HL-60 (cell line): ENCODE measurements around the gene NFE2.

Experiments used
- CTCF ChIP-seq: IDR thresholded peaks from one replicate; pipeline ENCODE4 v1.5.1; 2011; ENCODE audit warnings: low read length, control low read depth, inconsistent platforms; ENCODE audit not compliant: insufficient read depth
- GABPA ChIP-seq: IDR thresholded peaks from 2 replicates; pipeline ENCODE4 v1.6.1; 2012; ENCODE audit warnings: low read depth
- POLR2AphosphoS5 ChIP-seq: IDR thresholded peaks from 2 replicates; pipeline ENCODE4 v1.6.1; 2012; ENCODE audit warnings: low read depth
- SPI1 ChIP-seq: IDR thresholded peaks from 2 replicates; pipeline ENCODE4 v1.6.1; 2012; ENCODE audit warnings: low read depth, mild to moderate bottlenecking, borderline replicate concordance
- TF ChIP-seq, protein P1 (sequence below): IDR thresholded peaks from 2 replicates; pipeline ENCODE4 v1.6.1; 2012; ENCODE audit warnings: low read depth; ENCODE audit not compliant: insufficient replicate concordance

DNA sequence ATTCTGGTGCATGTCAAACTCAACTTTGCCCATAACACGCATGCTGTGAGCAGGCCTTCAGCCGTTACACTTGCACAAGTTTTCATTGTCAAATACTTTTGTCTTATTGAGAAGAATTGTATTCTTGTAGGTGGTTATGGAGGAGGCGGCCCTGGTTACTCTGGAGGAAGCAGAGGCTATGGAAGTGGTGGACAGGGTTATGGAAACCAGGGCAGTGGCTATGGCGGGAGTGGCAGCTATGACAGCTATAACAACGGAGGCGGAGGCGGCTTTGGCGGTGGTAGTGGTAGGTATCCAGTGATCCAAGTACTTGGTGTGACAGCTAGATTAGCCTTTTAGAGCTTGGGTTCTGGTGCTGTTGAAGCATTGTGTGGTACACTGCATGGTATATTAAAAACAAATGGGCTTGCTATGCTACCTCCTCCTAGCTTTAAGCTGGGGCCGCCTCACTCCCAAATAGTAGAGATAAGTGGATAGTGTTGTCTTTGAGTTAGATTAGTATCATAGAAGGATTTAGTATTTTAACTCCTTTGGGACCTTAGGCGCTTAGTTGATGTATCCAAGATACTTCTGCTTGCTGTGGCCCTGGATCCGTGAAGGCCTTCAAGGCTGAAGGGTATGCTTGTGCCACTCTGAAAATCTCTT is 17.7 kb downstream of the NFE2 start:
- peak; percentile 49; the same call in 1 of the 2 replicates for TF ChIP-seq POLR2AphosphoS5
- TF ChIP-seq CTCF = no peak
- no peak for TF ChIP-seq GABPA
- TF ChIP-seq, protein P1, sequence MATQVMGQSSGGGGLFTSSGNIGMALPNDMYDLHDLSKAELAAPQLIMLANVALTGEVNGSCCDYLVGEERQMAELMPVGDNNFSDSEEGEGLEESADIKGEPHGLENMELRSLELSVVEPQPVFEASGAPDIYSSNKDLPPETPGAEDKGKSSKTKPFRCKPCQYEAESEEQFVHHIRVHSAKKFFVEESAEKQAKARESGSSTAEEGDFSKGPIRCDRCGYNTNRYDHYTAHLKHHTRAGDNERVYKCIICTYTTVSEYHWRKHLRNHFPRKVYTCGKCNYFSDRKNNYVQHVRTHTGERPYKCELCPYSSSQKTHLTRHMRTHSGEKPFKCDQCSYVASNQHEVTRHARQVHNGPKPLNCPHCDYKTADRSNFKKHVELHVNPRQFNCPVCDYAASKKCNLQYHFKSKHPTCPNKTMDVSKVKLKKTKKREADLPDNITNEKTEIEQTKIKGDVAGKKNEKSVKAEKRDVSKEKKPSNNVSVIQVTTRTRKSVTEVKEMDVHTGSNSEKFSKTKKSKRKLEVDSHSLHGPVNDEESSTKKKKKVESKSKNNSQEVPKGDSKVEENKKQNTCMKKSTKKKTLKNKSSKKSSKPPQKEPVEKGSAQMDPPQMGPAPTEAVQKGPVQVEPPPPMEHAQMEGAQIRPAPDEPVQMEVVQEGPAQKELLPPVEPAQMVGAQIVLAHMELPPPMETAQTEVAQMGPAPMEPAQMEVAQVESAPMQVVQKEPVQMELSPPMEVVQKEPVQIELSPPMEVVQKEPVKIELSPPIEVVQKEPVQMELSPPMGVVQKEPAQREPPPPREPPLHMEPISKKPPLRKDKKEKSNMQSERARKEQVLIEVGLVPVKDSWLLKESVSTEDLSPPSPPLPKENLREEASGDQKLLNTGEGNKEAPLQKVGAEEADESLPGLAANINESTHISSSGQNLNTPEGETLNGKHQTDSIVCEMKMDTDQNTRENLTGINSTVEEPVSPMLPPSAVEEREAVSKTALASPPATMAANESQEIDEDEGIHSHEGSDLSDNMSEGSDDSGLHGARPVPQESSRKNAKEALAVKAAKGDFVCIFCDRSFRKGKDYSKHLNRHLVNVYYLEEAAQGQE = no peak
- no peak for TF ChIP-seq SPI1
